Lower leg skin (tissue), 4 donors: Measurements from ENCODE around the gene SMU1. TPM values are rescaled to one million over a fixed set of nuclear protein-coding genes. Genes with fewer than 3 reads are reported as not detected.

Experiments used
- DNase-seq, 2 donors: peaks; one replicate each; pipeline ENCODE4 v3.0.0-alpha.2; 2019; ENCODE audit warnings: low spot score in 2 of 2
- H3K4me3 ChIP-seq: fragments of 200-600 bp; sonication (generic); 2 replicates; pipeline ENCODE4 v1.5.1; 2017; ENCODE audit warnings: mild to moderate bottlenecking, low read depth; ENCODE audit not compliant: poor library complexity, severe bottlenecking
- CTCF ChIP-seq, 3 donors: fragments of 450-650 bp; IDR thresholded peaks; one replicate each; pipeline ENCODE4 v1.5.1; 2016; ENCODE audit warnings: antibody characterized with exemption in 3 of 3, mild to moderate bottlenecking in 3 of 3, moderate library complexity in 2 of 3
- POLR2A ChIP-seq, 2 donors: fragments of 450-650 bp; IDR thresholded peaks; one replicate each; pipeline ENCODE4 v1.6.1; 2016 to 2017; ENCODE audit warnings: antibody characterized with exemption in 2 of 2, mild to moderate bottlenecking in 1 of 2, moderate library complexity in 1 of 2
- WGBS, 2 donors: methylation state at CpG; one replicate each; pipeline ENCODE4 v1.1.5; 2018; 5-methylcytosine and 5-hydroxymethylcytosine counted together
- intact Hi-C: fragments of 100-400 bp; cut with DNase I; formaldehyde crosslinking; loops from one replicate; pipeline ENCODE4 v1.15.0; 2023; ENCODE audit warnings: low total_unique reads
- total RNA-seq, 4 donors: library from RNA; depleted of rRNA; stranded (reverse); fragments of >200 nt; gene quantifications; one replicate each; pipeline ENCODE4 v1.1.0, GENCODE V29; 2016

SMU1 gene
- total RNA-seq, 4 donors from 2014 or later, result 14.7 to 17.5 (median 15.7) TPM

- intact Hi-C loops, result no loop called here
- TF ChIP-seq POLR2A (IDR thresholded peaks at IDR 0.05) (no peak), CTCF (IDR thresholded peaks at IDR 0.05) (no peak)
- 69 to 77% methylated on average over 8 of the region's 8 CpGs for WGBS, 2 donors
- peak; percentile 8 to 82 for DNase-seq
- H3K4me3 ChIP-seq, result no peak overlapping the region
Measured at GRCh38 chr9:33103501-33104281, 27.2 kb upstream of the SMU1 start.

GRCh38 chr9:33102551-33103210 is 26.2 kb upstream of the SMU1 start:
- H3K4me3 ChIP-seq, result no peak overlapping the region
- TF ChIP-seq POLR2A (IDR thresholded peaks at IDR 0.05) (no peak), CTCF (IDR thresholded peaks at IDR 0.05) (no peak)
- peak; percentile 13 to 80 for DNase-seq
- 85 to 94% methylated on average over 13 of the region's 13 CpGs for WGBS, 2 donors
- intact Hi-C loops, result no loop called here

GRCh38 chr9:33101104-33101951 is 24.9 kb upstream of the SMU1 start:
- TF ChIP-seq POLR2A (IDR thresholded peaks at IDR 0.05) (no peak), CTCF (IDR thresholded peaks at IDR 0.05) (no peak)
- intact Hi-C loops, result no loop called here
- no peak overlapping the region for H3K4me3 ChIP-seq
- peak; percentile 15 to 84 for DNase-seq
- WGBS, 2 donors, result 35 to 39% methylated on average over 10 of the region's 10 CpGs

GRCh38 chr9:33099754-33100153 is 23.3 kb upstream of the SMU1 start:
- DNase-seq, result peak; percentile 11 to 58
- intact Hi-C loops, result no loop called here
- TF ChIP-seq CTCF (IDR thresholded peaks at IDR 0.05) (no peak), POLR2A (IDR thresholded peaks at IDR 0.05) (no peak)
- H3K4me3 ChIP-seq, result no peak overlapping the region
- WGBS, 2 donors, result 79 to 97% methylated on average over 2 of the region's 2 CpGs

GRCh38 chr9:33097192-33097591 is 20.7 kb upstream of the SMU1 start:
- no peak for TF ChIP-seq POLR2A (IDR thresholded peaks at IDR 0.05)
- no peak for TF ChIP-seq CTCF (IDR thresholded peaks at IDR 0.05)
- no peak for DNase-seq
- intact Hi-C loops, result no loop called here
- H3K4me3 ChIP-seq, result no peak overlapping the region
- 60 to 64% methylated on average over 3 of the region's 3 CpGs for WGBS, 2 donors
